ENCODE measurements around the gene ARID3A.

The ARID3A gene

GRCh38 chr19:990119-990571 is 64.3 kb downstream of the ARID3A start:
- DNase-seq (ENCODE audit: low read depth) = peak; percentile 72

GRCh38 chr19:990746-991145 is 64.9 kb downstream of the ARID3A start:
- DNase-seq (ENCODE audit: low read depth) = no peak

- DNase-seq (ENCODE audit: low read depth) = peak; percentile 51
Measured at GRCh38 chr19:991174-991931, 65.5 kb downstream of the ARID3A start.

- DNase-seq (ENCODE audit: low read depth) = no peak
Measured at GRCh38 chr19:991932-992669, 66.3 kb downstream of the ARID3A start.

GRCh38 chr19:992670-993055 is 66.8 kb downstream of the ARID3A start:
- DNase-seq (ENCODE audit: low read depth) = no peak

GRCh38 chr19:993361-993830 is 67.6 kb downstream of the ARID3A start:
- DNase-seq (ENCODE audit: low read depth) = no peak

GRCh38 chr19:993831-994393 is 68.1 kb downstream of the ARID3A start:
- DNase-seq (ENCODE audit: low read depth) = no peak

GRCh38 chr19:994516-994915 is 68.7 kb downstream of the ARID3A start:
- DNase-seq (ENCODE audit: low read depth) = no peak

- DNase-seq (ENCODE audit: low read depth) = no peak
Measured at GRCh38 chr19:995051-995827, 69.4 kb downstream of the ARID3A start.

GRCh38 chr19:996051-996838 is 70.4 kb downstream of the ARID3A start:
- DNase-seq (ENCODE audit: low read depth) = no peak

GRCh38 chr19:998064-998463 is 72.2 kb downstream of the ARID3A start:
- no peak for DNase-seq (ENCODE audit: low read depth)

- no peak for DNase-seq (ENCODE audit: low read depth)
Measured at GRCh38 chr19:999379-999719, 73.5 kb downstream of the ARID3A start.

- peak; percentile 21 for DNase-seq (ENCODE audit: low read depth)
Measured at GRCh38 chr19:1000095-1000494, 74.3 kb downstream of the ARID3A start, which contains the start of gene GRIN3B. Gene GRIN3B (plus strand): TSS chr19:1000419. CDS start chr19:1000438, 19 bp downstream.

GRCh38 chr19:1000591-1001537 is 75.0 kb downstream of the ARID3A start:
- DNase-seq (ENCODE audit: low read depth) = no peak

GRCh38 chr19:1001538-1002166 is 75.8 kb downstream of the ARID3A start:
- DNase-seq (ENCODE audit: low read depth) = no peak

- no peak for DNase-seq (ENCODE audit: low read depth)
Measured at GRCh38 chr19:1002600-1002999, 76.8 kb downstream of the ARID3A start.

GRCh38 chr19:1003283-1003682 is 77.4 kb downstream of the ARID3A start:
- DNase-seq (ENCODE audit: low read depth) = no peak

GRCh38 chr19:1004204-1004802 is 78.5 kb downstream of the ARID3A start:
- no peak for DNase-seq (ENCODE audit: low read depth)
